ENCODE data around the gene CCM2.

The CCM2 gene

DNA sequence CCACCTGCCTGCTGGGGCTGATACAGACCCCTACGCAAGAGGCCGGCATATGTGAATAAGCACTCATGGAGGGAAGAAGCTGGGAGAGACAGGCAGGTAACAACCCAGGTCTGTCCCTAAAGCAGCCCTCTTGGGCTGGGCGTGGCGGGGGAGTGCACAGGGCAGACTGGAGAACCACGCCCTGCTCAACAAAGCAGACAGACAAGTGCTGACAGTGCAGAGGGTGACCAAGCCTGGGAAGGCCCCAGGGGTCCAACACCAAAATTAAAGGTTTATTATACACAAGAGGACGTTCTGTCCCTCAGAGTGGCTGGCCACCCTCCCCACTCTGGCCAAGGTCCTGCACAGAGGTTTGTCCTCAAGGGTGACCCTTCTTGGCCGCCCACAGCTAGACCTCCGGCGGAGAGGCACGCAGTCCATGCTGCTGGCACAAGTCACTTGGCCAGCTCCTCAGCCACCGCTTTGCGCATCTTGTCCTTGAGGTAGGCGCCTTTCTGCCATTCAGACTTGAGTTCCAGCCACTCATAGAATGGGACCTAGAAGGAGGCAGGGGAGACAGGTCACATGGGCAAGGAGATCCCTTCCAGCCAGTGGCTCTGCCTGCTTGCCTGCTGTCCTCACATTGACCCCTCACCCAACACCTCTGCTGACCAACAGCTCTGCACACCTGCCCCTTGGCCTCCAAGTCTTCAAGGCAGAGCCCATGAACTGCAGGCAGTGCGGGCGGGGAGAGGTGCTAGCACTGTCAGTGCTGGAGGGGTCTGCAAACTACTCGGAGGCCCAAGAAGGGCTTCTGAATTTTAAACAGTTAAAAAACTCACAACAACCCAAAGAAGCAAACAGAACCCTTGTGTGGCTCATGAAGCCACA lies 100.1 kb downstream of the CCM2 start:
- no peak for TF ChIP-seq ZNF274 (IDR thresholded peaks at IDR 0.05; ENCODE audit: low read depth, low read length)
- no peak overlapping the region for H3K4me3 ChIP-seq (ENCODE audit: low read length)

GRCh38 chr7:45100761-45101480 lies 100.9 kb downstream of the CCM2 start:
- H3K4me3 ChIP-seq (ENCODE audit: low read length): no peak overlapping the region
- TF ChIP-seq ZNF274 (IDR thresholded peaks at IDR 0.05; ENCODE audit: low read depth, low read length): no peak

- no peak for TF ChIP-seq ZNF274 (IDR thresholded peaks at IDR 0.05; ENCODE audit: low read depth, low read length)
- H3K4me3 ChIP-seq (ENCODE audit: low read length): no peak overlapping the region
Observed at GRCh38 chr7:45101748-45102147, 101.7 kb downstream of the CCM2 start.

- no peak overlapping the region for H3K4me3 ChIP-seq (ENCODE audit: low read length)
- no peak for TF ChIP-seq ZNF274 (IDR thresholded peaks at IDR 0.05; ENCODE audit: low read depth, low read length)
Observed at GRCh38 chr7:45102785-45103712, 103.0 kb downstream of the CCM2 start.

DNA sequence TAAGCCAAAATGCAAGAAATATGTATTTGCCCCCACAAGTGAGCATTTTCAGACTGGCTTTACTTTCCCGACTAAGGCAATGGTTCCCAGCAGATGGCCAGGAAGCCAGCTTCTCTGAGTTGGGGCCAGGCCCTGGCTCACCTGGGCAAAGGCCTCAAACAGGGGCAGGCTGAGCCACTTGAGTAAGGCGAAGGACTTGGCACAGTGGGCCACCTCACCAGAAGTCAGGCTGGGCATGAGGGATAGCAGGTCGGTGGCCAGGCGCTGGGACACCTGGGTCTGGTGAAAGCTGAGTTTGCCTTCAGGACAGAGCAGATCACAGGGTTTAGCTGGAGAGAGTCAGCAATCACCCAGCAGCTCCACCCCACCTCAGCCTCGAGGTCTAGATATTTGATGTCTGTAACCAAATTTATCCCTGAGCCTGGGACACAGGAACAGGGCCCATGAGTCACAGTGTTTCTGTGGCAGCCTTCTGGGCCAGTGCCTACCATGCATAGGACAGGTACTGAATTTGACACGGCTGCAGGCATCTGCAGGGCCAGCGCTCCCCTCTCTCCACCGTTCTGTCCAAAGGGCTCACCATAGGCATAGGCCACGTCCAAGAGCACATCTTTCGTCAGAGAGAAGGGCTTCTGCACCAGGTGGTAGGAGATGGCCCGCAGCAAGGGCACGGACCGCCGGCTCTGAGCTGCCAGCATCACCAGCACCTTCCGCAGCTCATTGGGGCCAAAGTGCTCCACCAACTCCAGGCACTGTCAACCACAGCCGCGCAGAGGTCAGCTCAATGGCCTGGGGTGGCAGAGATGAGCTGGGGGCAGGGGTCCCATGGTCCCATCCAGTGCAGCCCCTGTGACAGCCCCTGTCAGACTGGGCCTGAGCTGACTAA lies 104.2 kb downstream of the CCM2 start:
- no peak overlapping the region for H3K4me3 ChIP-seq (ENCODE audit: low read length)
- no peak for TF ChIP-seq ZNF274 (IDR thresholded peaks at IDR 0.05; ENCODE audit: low read depth, low read length)

DNA sequence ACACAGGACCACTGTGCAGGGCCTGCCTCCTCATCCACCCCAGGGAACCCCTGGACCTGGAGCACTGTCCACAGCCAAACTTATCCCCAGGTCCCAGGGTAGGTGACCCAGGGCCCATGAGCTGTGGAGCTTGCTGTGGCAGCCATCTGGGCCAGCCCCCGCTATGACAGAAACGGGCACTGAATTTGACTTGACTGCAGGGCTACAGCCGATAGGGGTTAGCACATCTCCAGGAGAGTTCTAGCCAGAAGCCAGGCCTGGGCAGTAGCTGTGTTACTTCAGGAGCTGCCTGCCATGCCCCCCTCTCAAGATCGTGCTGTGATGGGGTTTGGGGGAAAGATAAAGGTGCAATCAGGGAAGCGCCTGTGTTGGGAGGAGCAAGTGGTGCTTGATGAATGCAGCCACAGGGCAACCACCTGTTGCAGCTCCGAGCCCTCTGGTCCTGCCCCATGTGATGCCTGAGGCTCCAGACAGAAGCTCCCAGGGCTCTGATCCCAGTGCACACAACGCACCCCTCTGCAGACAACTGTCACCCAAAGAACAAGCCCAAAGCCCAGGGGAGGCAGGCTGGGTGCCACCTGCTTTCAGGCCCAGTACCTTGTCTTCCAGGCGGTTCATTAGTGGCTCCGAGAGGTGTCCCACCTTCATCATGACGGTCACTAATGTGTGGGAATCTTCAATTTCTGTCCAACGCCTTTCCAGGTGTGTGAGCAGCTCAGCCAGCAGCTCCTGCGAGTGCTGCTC lies 105.0 kb downstream of the CCM2 start:
- no peak overlapping the region for H3K4me3 ChIP-seq (ENCODE audit: low read length)
- TF ChIP-seq ZNF274 (IDR thresholded peaks at IDR 0.05; ENCODE audit: low read depth, low read length): no peak

DNA sequence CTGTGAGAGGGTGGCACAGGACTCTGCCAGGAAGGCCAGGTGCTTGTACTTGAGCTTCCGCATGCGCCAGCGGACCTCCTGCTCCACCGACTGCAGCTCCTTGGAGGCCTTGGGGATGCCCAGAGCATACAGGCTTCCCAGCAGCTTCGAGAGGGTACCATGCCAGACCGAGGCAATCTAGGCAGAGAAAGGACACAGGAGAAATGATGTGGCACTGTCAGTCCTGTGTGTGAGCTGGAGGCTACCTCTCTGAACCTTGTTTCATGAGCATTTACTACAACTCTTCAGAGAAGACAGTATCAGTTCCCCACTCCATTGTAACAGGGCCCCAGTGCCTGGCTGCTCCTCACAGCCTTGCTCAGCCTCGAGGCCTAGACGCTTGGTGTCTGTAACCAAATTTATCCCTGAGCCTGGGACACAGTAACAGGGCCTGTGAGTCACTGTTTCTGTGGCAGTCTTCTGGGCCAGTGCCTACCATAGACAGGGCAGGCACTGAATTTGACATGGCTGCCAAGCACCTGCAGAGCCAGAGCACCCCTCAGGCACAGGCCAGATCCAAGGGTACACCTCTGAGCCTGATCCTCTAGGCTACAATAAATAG lies 105.7 kb downstream of the CCM2 start:
- H3K4me3 ChIP-seq (ENCODE audit: low read length): no peak overlapping the region
- no peak for TF ChIP-seq ZNF274 (IDR thresholded peaks at IDR 0.05; ENCODE audit: low read depth, low read length)

DNA sequence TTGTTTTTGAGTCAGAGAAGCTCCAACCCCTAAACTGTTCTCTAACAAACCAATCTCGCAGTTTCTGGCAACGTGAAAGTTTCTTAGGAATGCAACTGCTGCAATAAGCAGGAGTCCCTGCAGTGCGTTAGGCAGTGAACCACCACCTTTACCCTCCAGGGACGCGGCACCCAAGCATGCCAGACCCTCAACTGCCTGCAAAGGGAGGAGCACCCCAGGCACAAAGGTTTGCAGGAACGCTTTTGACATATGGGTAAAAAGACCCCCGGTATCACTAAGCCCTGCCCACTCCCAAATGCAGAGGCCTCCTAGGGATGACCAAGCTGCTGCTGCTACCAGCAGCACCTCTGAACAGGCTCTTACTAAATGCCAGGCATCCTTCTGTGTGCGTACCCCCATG lies 106.8 kb downstream of the CCM2 start:
- no peak for TF ChIP-seq ZNF274 (IDR thresholded peaks at IDR 0.05; ENCODE audit: low read depth, low read length)
- H3K4me3 ChIP-seq (ENCODE audit: low read length): no peak overlapping the region

DNA sequence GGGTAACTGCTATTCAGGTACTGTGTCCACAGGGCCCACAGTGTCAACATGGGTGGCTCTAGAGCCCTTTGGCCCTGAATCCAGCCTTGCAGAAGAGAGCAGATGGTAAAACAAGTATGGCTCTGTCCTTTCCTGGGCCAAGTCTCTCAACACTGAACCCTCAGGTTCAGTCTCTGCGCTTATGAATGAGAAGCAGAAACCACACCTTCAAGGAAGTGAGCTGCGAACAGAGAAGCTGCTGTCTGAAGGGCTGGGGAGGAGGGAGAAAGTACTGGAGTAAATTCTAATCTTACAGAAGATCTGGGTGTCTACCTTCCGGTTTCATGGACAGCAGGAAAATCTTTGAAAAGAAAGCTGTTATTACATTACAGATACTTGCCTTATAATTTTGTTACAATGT lies 107.4 kb downstream of the CCM2 start:
- no peak overlapping the region for H3K4me3 ChIP-seq (ENCODE audit: low read length)
- TF ChIP-seq ZNF274 (IDR thresholded peaks at IDR 0.05; ENCODE audit: low read depth, low read length): no peak

- no peak for TF ChIP-seq ZNF274 (IDR thresholded peaks at IDR 0.05; ENCODE audit: low read depth, low read length)
- H3K4me3 ChIP-seq (ENCODE audit: low read length): no peak overlapping the region
Observed at GRCh38 chr7:45108863-45109262, 108.9 kb downstream of the CCM2 start.

GRCh38 chr7:45111298-45112223 lies 111.6 kb downstream of the CCM2 start, which contains the start of gene TBRG4:
Gene TBRG4, minus strand, starts transcription at chr7:45111697. Its CDS starts 2,460 bp downstream, at chr7:45109237.
- peak within 1 kb of the TSS; percentile 88 for H3K4me3 ChIP-seq (ENCODE audit: low read length)
- no peak for TF ChIP-seq ZNF274 (IDR thresholded peaks at IDR 0.05; ENCODE audit: low read depth, low read length)
